Lung (tissue), 12 donors: Measurements from ENCODE around the gene SET. TPM values are rescaled to one million over a fixed set of nuclear protein-coding genes. Genes with fewer than 3 reads are reported as not detected.

ENCODE experiments used
- ATAC-seq: fragments of 200-7000 bp; cut with Tn5 transposase; one replicate; pipeline ENCODE4 v1.9.1; 2020; ENCODE audit warnings: moderate number of reproducible peaks; ENCODE audit not compliant: insufficient read depth, low FRiP score
- DNase-seq, 3 donors: peaks; one replicate each; pipeline ENCODE4 v3.0.0-alpha.2; 2013 to 2017
- H3K27ac ChIP-seq, 2 donors: one replicate each; pipeline ENCODE4 v1.5.1; 2013; ENCODE audit warnings: mild to moderate bottlenecking in 2 of 2, moderate library complexity in 2 of 2, control low read depth in 1 of 2, inconsistent platforms in 1 of 2, low read depth in 1 of 2, low read length in 1 of 2
- H3K27me3 ChIP-seq, 3 donors: one replicate each; pipeline ENCODE4 v1.5.1; 2013; ENCODE audit warnings: low read length in 2 of 3; ENCODE audit not compliant: control insufficient read depth in 3 of 3, insufficient read depth in 3 of 3
- H3K36me3 ChIP-seq, 4 donors: one replicate each; pipeline ENCODE4 v1.5.1; 2013; ENCODE audit warnings: low read length in 4 of 4, mild to moderate bottlenecking in 1 of 4, moderate library complexity in 1 of 4; ENCODE audit not compliant: control insufficient read depth in 4 of 4, insufficient read depth in 4 of 4
- H3K4me1 ChIP-seq, 5 donors: one replicate each; pipeline ENCODE4 v1.5.1; 2013; ENCODE audit warnings: low read length in 5 of 5, mild to moderate bottlenecking in 2 of 5, moderate library complexity in 1 of 5; ENCODE audit not compliant: control insufficient read depth in 5 of 5, insufficient read depth in 5 of 5
- H3K4me3 ChIP-seq: one replicate; pipeline ENCODE4 v1.5.1; 2013; ENCODE audit warnings: mild to moderate bottlenecking, control low read depth, moderate library complexity
- H3K9ac ChIP-seq, 2 donors: one replicate each; pipeline ENCODE4 v1.5.1; 2013; ENCODE audit warnings: low read length in 2 of 2, control low read depth in 1 of 2; ENCODE audit not compliant: insufficient read depth in 1 of 2
- H3K9me3 ChIP-seq, 4 donors: one replicate each; pipeline ENCODE4 v1.5.1; 2013; ENCODE audit warnings: low read length in 3 of 4, mild to moderate bottlenecking in 1 of 4, moderate library complexity in 1 of 4; ENCODE audit not compliant: control insufficient read depth in 4 of 4, insufficient read depth in 3 of 4
- WGBS, 2 donors: extraction: QIAGEN DNeasy Blood & Tissue Kit; methylation state at CpG; one replicate each; pipeline ENCODE4 v1.1.7; 2013; 5-methylcytosine and 5-hydroxymethylcytosine counted together
- polyA plus RNA-seq, 2 donors: library from polyadenylated mRNA; stranded (reverse); fragments of 200-250 nt; gene quantifications; one replicate each; pipeline ENCODE4 v1.2.1, GENCODE V29; 2013
- total RNA-seq, 2 donors: library from RNA; depleted of rRNA in 1 of 2; stranded (reverse); fragments of >200 nt in 1 of 2; gene quantifications; one replicate each; pipeline ENCODE4 v1.2.1, GENCODE V29; 2014 to 2021
- TF ChIP-seq, protein P1 (sequence below): IDR thresholded peaks from 2 replicates; pipeline ENCODE4 v1.5.1; 2012; ENCODE audit warnings: mild to moderate bottlenecking; ENCODE audit errors: control extremely low read depth, extremely low read depth
- donor health status: control.
- donor health status: control.
- donor health status: Bipolar disorder and iron deficiency.
- donor health status: healthy.
- donor health status: DM: yes; HTN: yes; CAD: no.

SET gene
- total and polyA plus RNA-seq, 4 donors = 98.0 to 364 (median 189) TPM

- H3K27ac ChIP-seq = no peak overlapping the region
- ATAC-seq = no peak
- peaks cover 0 to 11% (median 2%) of the 10 kb centered on the region in 4 donors for H3K36me3 ChIP-seq
- H3K4me3 ChIP-seq = no peak overlapping the region
- WGBS, 2 donors = 93 to 97% methylated on average over 13 of the region's 13 CpGs
- no peak for DNase-seq
- H3K27me3 ChIP-seq = no peaks in the 10 kb centered on the region
- no peaks in the 10 kb centered on the region for H3K9me3 ChIP-seq
- H3K9ac ChIP-seq = no peak overlapping the region
- TF ChIP-seq, protein P1, sequence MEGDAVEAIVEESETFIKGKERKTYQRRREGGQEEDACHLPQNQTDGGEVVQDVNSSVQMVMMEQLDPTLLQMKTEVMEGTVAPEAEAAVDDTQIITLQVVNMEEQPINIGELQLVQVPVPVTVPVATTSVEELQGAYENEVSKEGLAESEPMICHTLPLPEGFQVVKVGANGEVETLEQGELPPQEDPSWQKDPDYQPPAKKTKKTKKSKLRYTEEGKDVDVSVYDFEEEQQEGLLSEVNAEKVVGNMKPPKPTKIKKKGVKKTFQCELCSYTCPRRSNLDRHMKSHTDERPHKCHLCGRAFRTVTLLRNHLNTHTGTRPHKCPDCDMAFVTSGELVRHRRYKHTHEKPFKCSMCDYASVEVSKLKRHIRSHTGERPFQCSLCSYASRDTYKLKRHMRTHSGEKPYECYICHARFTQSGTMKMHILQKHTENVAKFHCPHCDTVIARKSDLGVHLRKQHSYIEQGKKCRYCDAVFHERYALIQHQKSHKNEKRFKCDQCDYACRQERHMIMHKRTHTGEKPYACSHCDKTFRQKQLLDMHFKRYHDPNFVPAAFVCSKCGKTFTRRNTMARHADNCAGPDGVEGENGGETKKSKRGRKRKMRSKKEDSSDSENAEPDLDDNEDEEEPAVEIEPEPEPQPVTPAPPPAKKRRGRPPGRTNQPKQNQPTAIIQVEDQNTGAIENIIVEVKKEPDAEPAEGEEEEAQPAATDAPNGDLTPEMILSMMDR = no peak
- no peaks in the 10 kb centered on the region for H3K4me1 ChIP-seq
Measured at GRCh38 chr9:128713411-128713780, 24.4 kb downstream of the SET start.

- Histone ChIP-seq H3K4me3 (no peak overlapping the region), H3K9ac (no peak overlapping the region), H3K36me3 (peaks cover 0 to 11% (median 2%) of the 10 kb centered on the region in 4 donors), H3K27ac (no peak overlapping the region), H3K27me3 (no peaks in the 10 kb centered on the region), H3K9me3 (no peaks in the 10 kb centered on the region), H3K4me1 (no peaks in the 10 kb centered on the region)
- ATAC-seq (no peak), DNase-seq (no peak)
- 95 to 97% methylated on average over 19 of the region's 19 CpGs for WGBS, 2 donors
- TF ChIP-seq, protein P1 = no peak
Measured at GRCh38 chr9:128713941-128714573, 25.0 kb downstream of the SET start.

DNA sequence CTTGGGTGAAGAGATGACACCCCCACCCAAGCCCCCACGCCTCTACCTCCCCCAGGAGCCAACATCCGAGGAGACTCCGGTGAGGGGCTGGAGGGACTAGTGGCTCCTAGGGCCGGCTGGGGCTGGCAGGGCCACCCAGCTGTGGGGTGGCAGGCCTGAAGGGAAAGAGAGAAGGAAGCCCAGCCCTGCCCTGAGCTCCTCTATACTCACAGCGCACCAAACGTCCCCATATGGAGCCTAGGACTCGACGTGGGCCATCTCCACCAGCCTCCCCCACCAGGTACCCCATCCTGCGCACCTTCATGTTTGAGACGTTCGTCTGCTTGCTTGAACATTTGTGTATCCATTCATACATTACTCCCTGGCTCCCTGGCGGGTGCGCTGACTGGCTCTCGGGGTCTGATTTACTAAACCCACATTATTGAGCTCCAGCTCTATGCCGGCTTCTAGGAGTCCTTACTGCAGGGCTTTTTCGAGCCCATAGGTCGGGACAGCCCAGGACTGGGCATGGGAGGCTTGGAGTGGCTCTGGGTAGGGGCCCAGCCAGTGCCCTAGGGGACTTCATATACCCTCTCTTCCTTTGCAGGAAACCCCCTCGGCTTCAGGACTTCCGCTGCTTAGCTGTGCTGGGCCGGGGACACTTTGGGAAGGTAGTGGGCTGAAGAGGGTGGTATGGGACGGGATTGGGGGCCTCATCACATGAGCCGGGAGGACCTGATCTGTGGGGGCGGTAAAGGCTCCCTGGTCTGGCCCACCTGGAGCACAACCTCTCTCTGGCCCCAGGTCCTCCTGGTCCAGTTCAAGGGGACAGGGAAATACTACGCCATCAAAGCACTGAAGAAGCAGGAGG is 25.8 kb downstream of the SET start:
- Histone ChIP-seq H3K9ac (no peak overlapping the region), H3K4me1 (no peaks in the 10 kb centered on the region), H3K36me3 (peaks cover 0 to 11% (median 2%) of the 10 kb centered on the region in 4 donors), H3K27ac (no peak overlapping the region), H3K27me3 (no peaks in the 10 kb centered on the region), H3K4me3 (no peak overlapping the region), H3K9me3 (no peaks in the 10 kb centered on the region)
- 92 to 95% methylated on average over 24 of the region's 24 CpGs for WGBS, 2 donors
- TF ChIP-seq, protein P1 = no peak
- DNase-seq = no peak
- no peak for ATAC-seq
